ENCODE measurements around the gene TRAPPC12. TPM values are rescaled to one million over a fixed set of nuclear protein-coding genes. Genes with fewer than 3 reads are reported as not detected.

Gene TRAPPC12
- total and polyA plus RNA-seq, 12 donors, result 71.9 to 256 (median 89.6) TPM

GRCh38 chr2:3486047-3487027 is 106.8 kb downstream of the TRAPPC12 start:
- DNase-seq, result no peak
- H3K27ac ChIP-seq, result no peak overlapping the region

GRCh38 chr2:3487028-3487425 is 107.5 kb downstream of the TRAPPC12 start:
- no peak for ATAC-seq
- Histone ChIP-seq H3K4me1 (peaks cover 0 to 16% (median 10%) of the 10 kb centered on the region in 9 donors), H3K27me3 (no peaks in the 10 kb centered on the region), H3K9me3 (peaks cover 0 to 7% (median 0%) of the 10 kb centered on the region in 11 donors), H3K36me3 (peaks cover 0 to 30% (median 0%) of the 10 kb centered on the region in 9 donors), H3K4me3 (no peak overlapping the region), H3K27ac (peak overlapping the region in 1 of 10 donors; percentile 21)
- DNase-seq, result no peak
- no peak for TF ChIP-seq CTCF (IDR thresholded peaks at IDR 0.05)
- 59 to 75% methylated on average over 9 of the region's 9 CpGs for WGBS, 2 donors
- intact Hi-C loops (cut with DNase I), result no loop called here

More at GRCh38 chr2:3486047-3487027, 106.8 kb downstream of the TRAPPC12 start:
- TF ChIP-seq CTCF (IDR thresholded peaks at IDR 0.05), result no peak
- no peaks in the 10 kb centered on the region for H3K27me3 ChIP-seq
- no peak for ATAC-seq
- peaks cover 0 to 7% (median 0%) of the 10 kb centered on the region in 11 donors for H3K9me3 ChIP-seq
- WGBS, 2 donors, result 94 to 96% methylated on average over 29 of the region's 29 CpGs
- H3K4me1 ChIP-seq, result peaks cover 0 to 16% (median 10%) of the 10 kb centered on the region in 9 donors
- peaks cover 0 to 36% (median 0%) of the 10 kb centered on the region in 9 donors for H3K36me3 ChIP-seq
- intact Hi-C loops (cut with DNase I), result no loop called here
- no peak overlapping the region for H3K4me3 ChIP-seq

GRCh38 chr2:3487432-3487831 is 107.9 kb downstream of the TRAPPC12 start:
- Histone ChIP-seq H3K9me3 (peaks cover 0 to 7% (median 0%) of the 10 kb centered on the region in 11 donors), H3K27me3 (no peaks in the 10 kb centered on the region), H3K4me1 (peaks cover 0 to 16% (median 10%) of the 10 kb centered on the region in 9 donors), H3K4me3 (no peak overlapping the region), H3K36me3 (peaks cover 0 to 26% (median 0%) of the 10 kb centered on the region in 9 donors), H3K27ac (peak overlapping the region in 1 of 10 donors; percentile 44)
- intact Hi-C loops (cut with DNase I), result no loop called here
- no peak for TF ChIP-seq CTCF (IDR thresholded peaks at IDR 0.05)
- DNase-seq (peak in 1 of 2 donors; percentile 50), ATAC-seq (peak in 4 of 8 donors; percentile 2 to 22 (median 14))
- 39 to 42% methylated on average over 10 of the region's 10 CpGs for WGBS, 2 donors

GRCh38 chr2:3488061-3488531 is 108.6 kb downstream of the TRAPPC12 start:
- Histone ChIP-seq H3K36me3 (peaks cover 0 to 19% (median 0%) of the 10 kb centered on the region in 9 donors), H3K27me3 (no peaks in the 10 kb centered on the region), H3K4me1 (peaks cover 0 to 16% (median 10%) of the 10 kb centered on the region in 9 donors), H3K27ac (peak overlapping the region in 1 of 10 donors; percentile 44), H3K9me3 (peaks cover 0 to 7% (median 0%) of the 10 kb centered on the region in 11 donors), H3K4me3 (no peak overlapping the region)
- DNase-seq (no peak), ATAC-seq (no peak)
- TF ChIP-seq CTCF (IDR thresholded peaks at IDR 0.05), result no peak
- intact Hi-C loops (cut with DNase I), result no loop called here
- WGBS, 2 donors, result 76 to 90% methylated on average over 6 of the region's 6 CpGs

Data from heart right ventricle (tissue), 16 donors.